Measurements from ENCODE around the gene SEC16A.
"Not testable (repeated sequence)": the region's sequence is repeated elsewhere in the genome, so short reads cannot be mapped to it uniquely, and the experiment has no call there.

Gene SEC16A

GRCh38 chr9:136441191-136441680, 41.6 kb downstream of the SEC16A start:
- no peak for DNase-seq (ENCODE audit: low read depth in 2 of 2)

DNA sequence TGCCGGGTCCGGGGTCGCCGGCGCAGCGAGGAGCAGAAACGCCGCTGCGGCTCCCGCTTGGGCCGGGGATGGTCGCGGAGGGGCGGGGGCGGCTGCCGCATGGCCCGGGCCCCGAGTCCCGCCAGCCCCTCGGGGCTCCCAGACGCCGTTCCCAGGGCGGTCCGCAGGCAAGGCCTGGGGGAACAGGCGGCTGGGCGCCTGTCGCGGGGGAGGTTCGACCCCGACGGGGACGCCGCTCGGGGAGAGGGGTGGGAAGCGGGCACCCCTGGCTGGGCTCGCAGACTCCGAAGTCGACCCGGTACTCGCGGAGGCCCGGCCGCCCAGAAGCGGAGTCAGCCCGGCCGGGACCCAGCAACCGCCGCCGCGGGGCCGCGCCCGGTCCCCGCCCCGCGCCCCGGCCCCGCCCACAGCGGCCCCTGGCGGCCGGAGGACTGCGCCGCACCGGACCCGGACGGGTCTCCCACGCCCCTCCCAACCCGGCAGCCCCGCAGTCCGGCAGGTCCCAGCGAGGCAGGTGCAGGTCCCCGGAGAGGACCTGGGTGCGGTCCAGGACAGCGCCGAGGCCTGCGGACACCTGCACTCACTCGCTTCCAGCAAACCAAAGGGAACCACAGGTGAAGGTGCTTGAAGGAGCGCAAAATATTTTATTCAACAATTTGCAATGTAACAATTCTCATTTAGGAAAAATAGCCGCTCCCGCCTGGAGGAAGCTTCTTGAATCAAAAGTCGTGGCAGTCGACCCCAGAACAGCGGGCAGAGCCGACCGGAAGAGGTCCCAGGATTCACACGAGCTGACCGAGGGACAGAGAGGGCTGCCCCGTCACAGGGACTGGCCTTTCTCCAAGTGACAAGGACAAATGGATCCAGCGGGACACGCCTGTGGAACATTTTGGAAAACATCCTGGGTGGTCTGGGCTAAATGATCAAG, 43.1 kb downstream of the SEC16A start, which contains the start of gene INPP5E:
Gene INPP5E (minus strand): TSS at position 365 of the 928 bp plus-strand sequence. CDS start 426 bp downstream, outside the sequence.
- DNase-seq (ENCODE audit: low read depth in 2 of 2): peak; percentile 56 to 74

GRCh38 chr9:136438548-136439480, 44.0 kb downstream of the SEC16A start:
- DNase-seq (ENCODE audit: low read depth in 2 of 2): peak; percentile 49 to 57

DNA sequence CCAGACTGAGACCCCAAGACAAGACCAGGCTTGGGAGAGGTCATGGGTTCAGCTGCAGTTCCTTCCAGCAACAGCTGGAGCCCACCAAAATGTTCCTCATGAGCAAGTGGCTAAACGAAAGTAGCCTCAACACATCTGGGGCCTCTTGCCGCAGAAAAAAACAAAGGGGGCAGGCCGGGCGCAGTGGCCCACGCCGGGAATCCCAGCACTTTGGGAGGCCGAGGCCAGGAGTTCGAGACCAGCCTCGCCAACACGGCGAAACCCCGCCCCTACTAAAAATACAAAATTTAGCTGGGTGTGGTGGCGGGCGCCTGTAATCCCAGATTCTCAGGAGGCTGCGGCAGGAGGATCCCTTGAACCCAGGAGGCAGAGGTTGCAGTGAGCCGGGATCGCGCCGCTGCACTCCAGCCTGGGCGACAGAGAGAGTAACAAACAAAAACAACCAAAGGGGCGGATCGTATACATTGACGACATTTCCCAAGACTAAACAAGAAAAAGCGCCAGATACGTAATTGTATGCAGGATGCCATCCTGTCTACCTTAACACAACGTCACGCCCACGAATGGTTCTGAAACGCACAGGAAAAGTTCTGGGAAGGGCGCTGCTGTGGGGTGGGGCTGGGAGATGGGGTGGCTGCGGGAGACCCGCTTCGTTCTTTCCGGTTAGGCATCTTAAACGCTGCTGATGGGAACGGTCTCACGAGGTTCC, 44.8 kb downstream of the SEC16A start:
- no peak for DNase-seq (ENCODE audit: low read depth in 2 of 2)

DNA sequence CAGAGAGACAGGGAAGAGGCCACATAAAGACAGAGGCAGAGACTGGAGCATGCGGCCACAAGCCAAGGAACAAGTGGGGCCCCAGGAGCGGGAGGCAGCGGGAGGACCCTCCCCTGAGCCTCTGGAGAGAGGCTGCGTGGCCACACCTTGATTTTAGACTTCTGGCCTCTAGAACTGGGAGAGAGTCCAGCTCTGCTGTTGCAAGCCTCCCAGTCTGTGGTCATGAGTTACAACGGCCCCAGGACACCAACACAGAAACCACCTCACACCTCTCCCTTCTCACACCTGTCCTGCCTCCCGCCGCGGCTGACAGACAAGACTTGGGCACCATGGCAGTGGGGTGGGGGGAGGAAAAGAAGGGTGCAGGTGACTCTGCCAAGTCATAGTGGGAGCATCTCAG, 45.4 kb downstream of the SEC16A start:
- DNase-seq (ENCODE audit: low read depth in 2 of 2): no peak

- no peak for DNase-seq (ENCODE audit: low read depth in 2 of 2)
Measured at GRCh38 chr9:136436055-136436634, 46.7 kb downstream of the SEC16A start.

GRCh38 chr9:136434580-136435169, 48.2 kb downstream of the SEC16A start:
- DNase-seq (ENCODE audit: low read depth in 2 of 2): no peak

DNA sequence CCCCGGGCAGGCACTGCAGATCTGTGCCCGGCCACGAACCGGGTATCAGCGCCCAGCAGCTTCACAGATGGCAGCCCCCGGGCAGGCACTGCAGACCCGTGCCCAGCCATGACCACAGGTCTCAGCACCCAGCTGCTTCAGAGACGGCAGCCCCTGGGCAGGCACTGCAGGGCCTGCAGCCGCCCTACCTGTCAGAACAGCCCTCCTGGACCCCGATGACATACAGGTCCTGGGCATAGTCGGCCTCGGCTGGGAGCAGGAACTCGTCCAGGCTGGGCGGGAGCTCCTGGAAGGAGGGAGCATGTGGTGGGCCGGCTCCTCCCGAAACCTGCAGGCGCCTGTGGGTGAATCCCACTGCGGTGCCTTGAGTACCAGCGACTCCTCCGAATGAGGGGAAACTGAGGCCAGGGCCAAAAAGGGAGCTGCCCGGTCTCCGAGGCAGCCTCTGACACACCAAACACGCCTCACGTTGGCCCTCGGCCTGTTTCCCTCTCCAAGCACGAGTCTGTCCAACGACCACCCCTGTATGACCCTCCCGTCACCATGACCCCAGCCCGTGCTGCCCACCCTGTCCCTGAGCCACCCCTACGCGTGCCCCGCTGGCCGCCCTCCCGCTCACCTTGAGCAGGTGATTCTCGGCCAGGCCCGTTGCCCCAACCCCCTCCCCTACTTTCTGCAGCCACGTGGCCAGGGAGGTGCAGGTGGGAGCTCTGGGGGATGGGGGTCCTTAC, 48.8 kb downstream of the SEC16A start:
- DNase-seq (ENCODE audit: low read depth in 2 of 2): no peak

DNA sequence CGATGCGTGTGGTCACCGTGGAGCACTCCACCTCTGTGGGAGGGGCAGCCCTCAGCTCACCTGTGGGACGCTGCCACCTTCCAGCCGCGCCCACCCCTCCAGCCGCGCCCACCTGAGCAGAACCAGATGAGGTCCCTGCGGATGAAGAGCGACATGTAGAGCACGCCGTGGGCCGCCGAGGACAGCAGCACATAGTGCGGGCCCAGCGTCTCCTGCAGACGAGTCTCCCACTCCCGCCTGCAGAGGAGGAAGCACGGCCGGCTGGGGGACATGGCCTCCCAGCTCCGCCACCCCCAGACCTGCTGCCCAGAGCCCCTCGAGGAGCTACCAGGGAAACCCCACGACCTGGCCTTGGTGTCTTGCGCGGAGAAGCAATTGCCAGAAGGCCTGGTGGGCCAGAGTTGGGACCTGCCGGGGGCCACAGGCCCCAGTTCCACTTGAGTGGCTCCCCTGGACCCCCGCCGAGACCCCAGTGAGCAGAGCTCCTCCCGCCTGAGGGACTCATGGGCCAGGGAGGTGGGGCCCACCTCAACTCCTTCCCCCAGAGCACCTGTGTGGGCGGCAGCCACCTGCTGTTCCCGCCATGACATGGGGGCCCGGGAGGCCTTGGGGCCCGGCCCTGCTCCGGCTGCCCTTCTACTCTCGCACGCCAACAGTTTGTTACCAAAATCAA, 49.7 kb downstream of the SEC16A start:
- no peak for DNase-seq (ENCODE audit: low read depth in 2 of 2)

DNA sequence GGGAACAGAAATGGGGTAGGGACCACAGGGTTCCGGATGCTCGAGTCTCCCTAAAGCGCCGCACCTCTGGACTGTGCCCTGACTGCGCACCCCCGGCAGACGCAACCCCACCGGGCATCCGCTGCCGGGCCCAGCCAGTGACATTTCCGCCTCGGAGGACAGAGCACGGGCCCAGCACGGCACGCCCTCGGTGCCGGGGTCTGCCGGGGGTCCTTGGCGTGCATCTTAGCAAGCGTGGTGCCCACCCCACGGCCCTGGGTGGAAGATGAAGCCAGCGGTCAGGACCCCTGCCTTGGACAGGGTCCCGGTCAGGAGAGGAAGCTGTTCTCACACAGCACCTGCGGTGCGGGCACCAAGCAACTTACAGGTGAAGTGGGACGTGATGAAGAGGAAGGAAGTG, 50.2 kb downstream of the SEC16A start:
- DNase-seq (ENCODE audit: low read depth in 2 of 2): no peak

DNA sequence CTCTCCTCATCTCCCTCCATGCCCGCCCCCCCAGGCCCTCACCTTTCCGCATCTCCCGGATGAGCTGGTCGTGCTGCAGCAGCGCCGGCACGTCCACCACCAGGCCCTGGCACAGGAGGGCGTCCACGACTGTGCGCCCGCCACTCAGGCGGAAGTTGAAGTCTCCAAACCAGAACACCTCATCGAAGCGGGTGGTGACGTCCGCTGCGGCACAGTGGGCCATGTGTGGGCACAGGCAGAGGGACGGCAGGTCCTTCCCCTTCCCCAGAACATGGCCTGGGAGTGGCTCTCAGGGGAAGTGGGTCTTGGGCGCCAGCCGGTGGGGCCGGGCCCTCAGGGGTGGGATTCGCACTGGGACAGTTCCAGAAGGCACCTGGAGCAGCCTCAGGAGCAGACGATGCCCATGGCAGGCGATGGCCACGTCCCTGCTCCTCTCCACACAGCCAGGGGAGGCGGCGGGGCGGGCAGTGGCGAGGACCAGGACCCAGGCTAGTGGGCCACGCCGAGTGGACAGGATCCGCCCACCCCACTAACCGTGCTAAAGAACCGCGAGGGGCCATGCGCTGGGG, 51.0 kb downstream of the SEC16A start:
- DNase-seq (ENCODE audit: low read depth in 2 of 2): no peak

DNA sequence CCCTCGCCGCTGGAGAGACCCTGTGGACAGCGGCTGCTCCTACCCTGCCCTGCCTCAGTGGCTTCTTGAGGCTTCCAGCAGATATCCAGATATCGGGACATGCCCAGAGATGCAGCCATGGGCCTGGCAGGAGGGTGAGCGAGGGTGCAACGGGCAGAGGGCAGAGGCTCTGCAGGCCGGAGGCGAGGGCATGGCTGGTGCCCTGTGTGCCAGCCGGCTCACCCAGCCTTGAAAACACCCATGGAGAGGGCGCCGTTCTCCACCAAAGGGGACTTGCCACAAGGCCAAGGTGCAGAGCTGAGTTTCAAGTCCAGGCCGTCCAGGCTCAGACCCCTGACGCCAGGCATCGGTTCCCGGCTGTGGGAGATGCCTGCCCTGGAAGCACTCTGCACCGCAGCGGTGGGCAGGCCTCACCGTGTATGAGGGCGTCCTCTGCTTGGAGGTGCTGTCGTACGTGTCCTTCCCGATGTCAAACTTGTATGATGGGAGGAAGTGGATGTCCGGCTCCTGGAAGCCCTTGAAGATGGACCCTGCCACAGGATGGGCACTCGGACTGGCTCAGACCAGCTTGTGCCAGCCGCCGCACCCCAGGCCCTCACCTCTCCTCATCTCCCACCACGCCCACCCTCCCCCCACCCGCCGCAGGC, 52.1 kb downstream of the SEC16A start:
- no peak for DNase-seq (ENCODE audit: low read depth in 2 of 2)

- no peak for DNase-seq (ENCODE audit: low read depth in 2 of 2)
Measured at GRCh38 chr9:136429683-136430491, 53.0 kb downstream of the SEC16A start.

DNA sequence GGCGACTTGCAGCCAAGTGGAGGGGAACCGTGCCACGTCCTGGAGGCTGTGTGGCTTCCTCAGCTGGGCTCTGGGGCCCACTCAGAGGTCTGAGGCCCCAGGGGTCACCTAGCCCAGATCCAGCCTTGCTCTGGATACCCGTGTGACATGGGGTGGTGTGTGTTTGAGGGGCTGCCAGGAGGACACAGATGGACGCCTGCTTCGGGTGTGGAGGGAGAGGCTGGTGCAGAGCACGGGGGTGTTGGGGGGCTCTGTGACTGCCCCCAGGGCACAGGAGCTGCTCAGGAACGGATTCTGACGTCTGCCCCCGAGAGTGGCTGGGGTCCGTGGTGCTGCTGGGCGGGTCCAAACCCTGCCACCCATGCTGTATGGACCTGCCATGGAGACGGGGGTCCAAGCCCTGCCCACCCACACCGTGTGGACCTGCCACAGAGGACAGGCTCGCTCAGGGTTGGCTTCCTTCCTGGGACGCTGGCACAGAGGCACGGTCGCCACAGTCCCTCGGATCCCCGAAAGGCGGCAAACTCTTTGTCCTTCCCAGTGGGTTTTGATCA, 53.7 kb downstream of the SEC16A start:
- DNase-seq (ENCODE audit: low read depth in 2 of 2): no peak

DNA sequence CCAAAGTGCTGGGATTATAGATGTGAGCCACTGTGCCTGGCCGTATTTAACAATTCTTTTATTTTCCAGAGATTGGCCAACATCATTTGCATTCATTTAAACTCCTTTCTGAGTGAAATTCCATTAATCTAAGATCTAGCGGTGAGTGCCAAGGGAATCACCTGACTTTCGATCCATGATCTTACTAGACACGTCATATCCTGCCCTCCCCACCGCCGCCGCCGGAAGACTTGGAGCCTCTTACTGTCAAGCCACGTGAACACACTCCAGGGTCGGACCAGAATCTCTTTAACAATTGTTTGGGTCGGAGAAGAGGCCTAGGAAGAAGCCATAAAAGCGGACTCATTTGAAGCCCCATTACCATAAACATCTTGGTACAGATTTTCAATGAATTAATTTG, 56.1 kb downstream of the SEC16A start:
- DNase-seq (ENCODE audit: low read depth in 2 of 2): no peak

DNA sequence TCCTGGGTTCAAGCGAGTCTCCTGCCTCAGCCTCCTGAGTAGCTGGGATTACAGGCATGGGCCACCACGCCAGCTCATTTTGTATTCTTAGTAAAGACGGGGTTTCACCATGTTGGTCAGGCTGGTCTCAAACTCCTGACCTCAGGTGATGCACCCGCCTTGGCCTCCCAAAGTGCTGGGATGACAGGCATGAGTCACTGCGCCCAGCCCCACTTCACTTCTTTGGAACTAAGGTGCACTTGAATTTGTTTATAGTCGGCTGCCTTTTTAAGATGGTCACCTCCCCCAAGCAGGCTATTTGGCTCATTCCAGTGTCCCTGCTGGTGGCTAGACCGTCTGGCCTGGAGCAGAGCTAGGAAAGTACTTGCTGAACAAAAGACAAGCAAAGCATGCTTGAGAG, 57.5 kb downstream of the SEC16A start:
- DNase-seq (ENCODE audit: low read depth in 2 of 2): not testable (repeated sequence)

GRCh38 chr9:136424750-136425362, 58.0 kb downstream of the SEC16A start:
- DNase-seq (ENCODE audit: low read depth in 2 of 2): no peak
